HCT116 (cell line): Measurements from ENCODE around the gene EXOSC5. TPM values are rescaled to one million over a fixed set of nuclear protein-coding genes. Genes with fewer than 3 reads are reported as not detected.

Experiments
- ATAC-seq: fragments of 200-7000 bp; cut with Tn5 transposase; 2 replicates; pipeline ENCODE4 v1.9.1; 2020; ENCODE audit warnings: mild to moderate bottlenecking, moderate library complexity
- BruUV-seq: library from RNA; stranded (reverse); fragments of 400-500 nt; replicated peaks from 2 replicates; lab custom pipeline; 2021; lab: Mats Ljungman, UMichigan
- CTCF ChIA-PET: fragments of 300-600 bp; sonication (Branson Sonifier 250); formaldehyde crosslinking; loops from one replicate; lab custom pipeline; 2021; ENCODE audit warnings: antibody characterized with exemption; lab: Charles Lee
- POLR2A ChIA-PET: fragments of 300-600, 350-600 bp; sonication (Branson Sonifier 250); formaldehyde crosslinking; loops from one replicate; lab custom pipeline; 2021; ENCODE audit warnings: antibody characterized with exemption; lab: Charles Lee
- RAD21 ChIA-PET, 2 experiments: fragments of 300-600 bp; sonication (Branson Sonifier 250); formaldehyde crosslinking; loops; one replicate each; lab custom pipeline; 2023; ENCODE audit warnings: low total read pairs in 2 of 2; ENCODE audit not compliant: uncharacterized antibody in 2 of 2, unreplicated experiment in 2 of 2, low non-redundant PET in 1 of 2; lab: Charles Lee
- DNase-seq: peaks from one replicate; pipeline ENCODE4 v3.0.0-alpha.2; 2010; ENCODE audit warnings: low read depth, low spot score
- H2AFZ ChIP-seq: fragments of 200-600 bp; shearing (Covaris generic), sonication (generic); 2 replicates; pipeline ENCODE4 v1.6.1; 2017; ENCODE audit warnings: low read depth, mixed run types, mixed read lengths, antibody characterized with exemption, low read length; ENCODE audit not compliant: poor library complexity, severe bottlenecking
- H3K27ac ChIP-seq: 2 replicates; pipeline ENCODE4 v1.5.1; 2012; ENCODE audit warnings: low read depth, low read length
- H3K27me3 ChIP-seq: fragments of 200-600 bp; sonication (generic); 2 replicates; pipeline ENCODE4 v1.6.1; 2016; ENCODE audit warnings: mixed run types, low read length, mixed read lengths; ENCODE audit not compliant: insufficient read depth
- H3K36me3 ChIP-seq, 2 experiments: fragments of 200-500 bp in 1 of 2; fragments of 200-600 bp in 1 of 2; sonication (Bioruptor generic) in 1 of 2; sonication (generic) in 1 of 2; 2 replicates each; pipeline versions ENCODE4 v1.5.1 to v1.6.1; 2014 to 2016; ENCODE audit warnings: low read length in 2 of 2, inconsistent platforms in 1 of 2, mixed read lengths in 1 of 2, mixed run types in 1 of 2; ENCODE audit not compliant: insufficient read depth in 2 of 2, control insufficient read depth in 1 of 2
- H3K4me1 ChIP-seq, 2 experiments: fragments of 200-600 bp in 1 of 2; sonication (generic) in 1 of 2; 2 replicates each; pipeline versions ENCODE4 v1.5.1 to v1.6.1; 2012 to 2017; ENCODE audit warnings: low read length in 2 of 2, inconsistent platforms in 1 of 2, mild to moderate bottlenecking in 1 of 2, mixed read lengths in 1 of 2, mixed run types in 1 of 2, moderate library complexity in 1 of 2; ENCODE audit not compliant: insufficient read depth in 2 of 2, control insufficient read depth in 1 of 2
- H3K4me2 ChIP-seq: fragments of 200-600 bp; sonication (generic); 2 replicates; pipeline ENCODE4 v1.6.1; 2017; ENCODE audit warnings: mixed run types, low read length, mixed read lengths
- H3K4me3 ChIP-seq, 2 experiments: fragments of 200-600 bp in 1 of 2; sonication (generic) in 1 of 2; replicated peaks in 1 of 2; 2 replicates each; pipeline ENCODE4 v1.5.1; 2011 to 2016; ENCODE audit warnings: low read length in 2 of 2, control low read depth in 1 of 2, low read depth in 1 of 2, mild to moderate bottlenecking in 1 of 2, mixed read lengths in 1 of 2, mixed run types in 1 of 2
- H3K79me2 ChIP-seq: fragments of 200-600 bp; sonication (generic); 2 replicates; pipeline ENCODE4 v1.6.1; 2017; ENCODE audit warnings: mild to moderate bottlenecking, mixed run types, low read length, moderate library complexity, mixed read lengths; ENCODE audit not compliant: insufficient read depth
- H3K9ac ChIP-seq: fragments of 200-600 bp; sonication (generic); 2 replicates; pipeline ENCODE4 v1.6.1; 2016; ENCODE audit warnings: low read length, mixed read lengths
- H3K9me2 ChIP-seq: fragments of 200-600 bp; sonication (generic), shearing (Covaris generic); 2 replicates; pipeline ENCODE4 v1.6.1; 2017; ENCODE audit warnings: mixed run types, mild to moderate bottlenecking, moderate library complexity; ENCODE audit not compliant: insufficient read depth
- H3K9me3 ChIP-seq, 2 experiments: fragments of 200-500 bp in 1 of 2; fragments of 200-600 bp in 1 of 2; sonication (Bioruptor generic) in 1 of 2; sonication (generic) in 1 of 2; 2 replicates each; pipeline ENCODE4 v1.6.1; 2014 to 2017; ENCODE audit warnings: low read length in 2 of 2, mixed read lengths in 2 of 2, inconsistent platforms in 1 of 2, low read depth in 1 of 2, mild to moderate bottlenecking in 1 of 2, mixed run types in 1 of 2, moderate library complexity in 1 of 2; ENCODE audit not compliant: control insufficient read depth in 1 of 2, insufficient read depth in 1 of 2
- H4K20me1 ChIP-seq: fragments of 200-600 bp; sonication (generic), shearing (Covaris generic); 2 replicates; pipeline ENCODE4 v1.6.1; 2017; ENCODE audit warnings: mixed run types, mild to moderate bottlenecking, moderate library complexity; ENCODE audit not compliant: insufficient read depth
- EGR1 ChIP-seq: IDR thresholded peaks from 2 replicates; pipeline ENCODE4 v1.6.1; 2012; ENCODE audit warnings: low read depth
- POLR2AphosphoS5 ChIP-seq: IDR thresholded peaks from 2 replicates; pipeline ENCODE4 v1.6.1; 2011; ENCODE audit warnings: mild to moderate bottlenecking, low read depth, low read length, moderate library complexity
- RAD21 ChIP-seq: IDR thresholded peaks from 2 replicates; pipeline ENCODE4 v1.6.1; 2012; ENCODE audit warnings: low read depth, mild to moderate bottlenecking
- SP1 ChIP-seq: IDR thresholded peaks from 2 replicates; pipeline ENCODE4 v1.6.1; 2012; ENCODE audit warnings: low read depth
- SRF ChIP-seq: IDR thresholded peaks from 2 replicates; pipeline ENCODE4 v1.6.1; 2012; ENCODE audit warnings: low read depth
- YY1 ChIP-seq: IDR thresholded peaks from 2 replicates; pipeline ENCODE4 v1.6.1; 2011; ENCODE audit warnings: low read length, low read depth, moderate library complexity, mild to moderate bottlenecking; ENCODE audit not compliant: insufficient replicate concordance; ENCODE audit errors: extremely low read depth
- intact Hi-C: fragments of 100-400 bp; cut with micrococcal nuclease; formaldehyde crosslinking; loops from 2 replicates; pipeline ENCODE4 v1.10.0; 2022
- total RNA-seq: library from RNA; stranded (reverse); gene quantifications from one replicate; pipeline ENCODE4 v1.2.1, GENCODE V29; 2021; ENCODE audit not compliant: unreplicated experiment
- TF ChIP-seq, protein P1 (sequence below): IDR thresholded peaks from 2 replicates; pipeline ENCODE4 v1.6.1; 2012
- TF ChIP-seq, protein P2 (sequence below), 3 experiments: fragments of 200-600 bp in 1 of 3; sonication (generic) in 1 of 3; IDR thresholded peaks in 2 of 3; conservative IDR thresholded peaks in 1 of 3; 2 replicates each; pipeline ENCODE4 v1.5.1; 2012 to 2017; ENCODE audit warnings: low read depth in 2 of 3, low read length in 2 of 3, antibody characterized with exemption in 1 of 3, borderline replicate concordance in 1 of 3, control low read depth in 1 of 3, mild to moderate bottlenecking in 1 of 3, mixed read lengths in 1 of 3, mixed run types in 1 of 3, moderate library complexity in 1 of 3; ENCODE audit not compliant: insufficient read depth in 1 of 3

The EXOSC5 gene
- total RNA-seq, 1 experiment from 2014 or later: 57.5 TPM

DNA sequence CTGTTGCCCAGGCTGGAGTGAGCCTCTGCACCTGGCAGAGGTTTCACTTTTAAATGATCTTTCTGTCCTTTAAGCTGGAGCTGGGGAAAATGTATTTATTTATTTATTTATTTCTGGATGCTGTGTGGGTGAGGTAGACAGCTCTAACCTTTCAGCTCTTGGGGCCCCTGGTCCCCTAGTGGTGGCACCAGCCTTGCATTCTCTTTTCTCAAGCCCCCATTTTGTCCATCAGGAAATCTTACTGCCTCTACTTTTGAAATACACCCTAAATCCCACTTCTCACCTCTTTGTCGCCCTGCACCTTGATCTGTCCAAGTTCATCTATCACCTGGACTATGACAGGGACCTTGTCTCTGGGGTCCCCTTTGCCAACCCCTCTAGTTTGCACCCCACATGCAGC is 31.1 kb downstream of the EXOSC5 start:
- no peaks in the 10 kb centered on the region for H4K20me1 ChIP-seq
- H3K9me3 ChIP-seq: no peaks in the 10 kb centered on the region
- peaks cover 8 to 45% of the 10 kb centered on the region in 2 experiments; a peak in 3 of 4 replicates for H3K4me1 ChIP-seq
- no peak overlapping the region for H3K9ac ChIP-seq
- H3K27me3 ChIP-seq: no peaks in the 10 kb centered on the region
- TF ChIP-seq YY1: no peak
- TF ChIP-seq RAD21: no peak
- TF ChIP-seq SP1: no peak
- no peak for TF ChIP-seq SRF
- TF ChIP-seq, protein P1, sequence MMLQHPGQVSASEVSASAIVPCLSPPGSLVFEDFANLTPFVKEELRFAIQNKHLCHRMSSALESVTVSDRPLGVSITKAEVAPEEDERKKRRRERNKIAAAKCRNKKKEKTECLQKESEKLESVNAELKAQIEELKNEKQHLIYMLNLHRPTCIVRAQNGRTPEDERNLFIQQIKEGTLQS: no peak
- no peak for TF ChIP-seq EGR1
- no peak for TF ChIP-seq POLR2AphosphoS5
- TF ChIP-seq, protein P2, sequence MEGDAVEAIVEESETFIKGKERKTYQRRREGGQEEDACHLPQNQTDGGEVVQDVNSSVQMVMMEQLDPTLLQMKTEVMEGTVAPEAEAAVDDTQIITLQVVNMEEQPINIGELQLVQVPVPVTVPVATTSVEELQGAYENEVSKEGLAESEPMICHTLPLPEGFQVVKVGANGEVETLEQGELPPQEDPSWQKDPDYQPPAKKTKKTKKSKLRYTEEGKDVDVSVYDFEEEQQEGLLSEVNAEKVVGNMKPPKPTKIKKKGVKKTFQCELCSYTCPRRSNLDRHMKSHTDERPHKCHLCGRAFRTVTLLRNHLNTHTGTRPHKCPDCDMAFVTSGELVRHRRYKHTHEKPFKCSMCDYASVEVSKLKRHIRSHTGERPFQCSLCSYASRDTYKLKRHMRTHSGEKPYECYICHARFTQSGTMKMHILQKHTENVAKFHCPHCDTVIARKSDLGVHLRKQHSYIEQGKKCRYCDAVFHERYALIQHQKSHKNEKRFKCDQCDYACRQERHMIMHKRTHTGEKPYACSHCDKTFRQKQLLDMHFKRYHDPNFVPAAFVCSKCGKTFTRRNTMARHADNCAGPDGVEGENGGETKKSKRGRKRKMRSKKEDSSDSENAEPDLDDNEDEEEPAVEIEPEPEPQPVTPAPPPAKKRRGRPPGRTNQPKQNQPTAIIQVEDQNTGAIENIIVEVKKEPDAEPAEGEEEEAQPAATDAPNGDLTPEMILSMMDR (IDR thresholded peaks at IDR 0.05 in 2 of 3, conservative IDR thresholded peaks at IDR 0.05 in 1 of 3; ENCODE audit: borderline replicate concordance in 1 of 3, insufficient read depth in 1 of 3, low read depth in 2 of 3, low read length in 2 of 3): peak in 2 of 3 experiments; percentile 40 to 44; a peak in 4 of 6 replicates
- TF ChIP-seq, all 23 proteins: peak for 1
- Histone ChIP-seq H3K27ac (no peak overlapping the region), H3K4me2 (no peak overlapping the region), H3K36me3 (no peaks in the 10 kb centered on the region), H2AFZ (no peak overlapping the region), H3K4me3 (no peak overlapping the region), H3K9me2 (no peaks in the 10 kb centered on the region), H3K79me2 (peaks cover 12% of the 10 kb centered on the region; the same call in 1 of the 2 replicates)
- intact Hi-C loops: no loop called here
- ChIA-PET POLR2A (interaction anchor here (0.8 to 1.7 kb wide), 3 partner anchors 13 to 1146 kb away, joined by 3 to 4 read pairs (median 3); partner anchors contain the start of gene TGFB1), CTCF (interaction anchor here (0.6 to 3.3 kb wide), 7 partner anchors 10 to 301 kb away, joined by 3 to 54 read pairs (median 3); partner anchors contain the start of genes DMAC2 and TGFB1), RAD21 (interaction anchor here in 1 of 2 experiments (0.7 kb wide), 1 partner anchor 174 kb away, joined by 6 read pairs; no protein-coding TSS in a partner anchor)
- DNase-seq (no peak), ATAC-seq (no peak)
- no TSS peak for BruUV-seq
